Activated B cell treated with CpG ODN at 0.5 μM for 24 hours (primary cell): Measurements from ENCODE around the gene FABP3. TPM values are rescaled to one million over a fixed set of nuclear protein-coding genes. Genes with fewer than 3 reads are reported as not detected.

ENCODE experiments used
- ATAC-seq: fragments of 200-7000 bp; cut with Tn5 transposase; one replicate; pipeline ENCODE4 v1.10.0; 2021; ENCODE audit warnings: low read depth, mild to moderate bottlenecking, moderate library complexity
- CTCF ChIA-PET: fragments of 350-600 bp; sonication (Branson Sonifier 250); formaldehyde crosslinking; loops from one replicate; lab custom pipeline; 2021; ENCODE audit warnings: antibody characterized with exemption; lab: Charles Lee
- POLR2A ChIA-PET: fragments of 350-600 bp; sonication (Branson Sonifier 250); formaldehyde crosslinking; loops from one replicate; lab custom pipeline; 2021; ENCODE audit warnings: antibody characterized with exemption; lab: Charles Lee
- DNase-seq: peaks from one replicate; pipeline ENCODE4 v3.0.0; 2022
- H3K27ac Mint-ChIP-seq: one replicate; pipeline ENCODE4 v1.8.0; 2020; ENCODE audit warnings: mixed read lengths
- H3K27me3 Mint-ChIP-seq: one replicate; pipeline ENCODE4 v1.8.0; 2021; ENCODE audit warnings: mixed read lengths
- H3K36me3 Mint-ChIP-seq: one replicate; pipeline ENCODE4 v1.8.0; 2021; ENCODE audit warnings: low read depth, mixed read lengths
- H3K4me1 Mint-ChIP-seq: one replicate; pipeline ENCODE4 v1.8.0; 2021; ENCODE audit warnings: mixed read lengths
- H3K4me3 Mint-ChIP-seq: one replicate; pipeline ENCODE4 v1.8.0; 2020; ENCODE audit warnings: mild to moderate bottlenecking, mixed read lengths
- H3K9me3 Mint-ChIP-seq: one replicate; pipeline ENCODE4 v1.8.0; 2020; ENCODE audit warnings: mixed read lengths
- CTCF ChIP-seq: fragments of 200-600 bp; IDR thresholded peaks from one replicate; pipeline ENCODE4 v1.8.0; 2022; ENCODE audit warnings: antibody characterized with exemption, mild to moderate bottlenecking
- intact Hi-C: fragments of 100-400 bp; cut with micrococcal nuclease; formaldehyde crosslinking; loops from one replicate; pipeline ENCODE4 v1.15.1; 2024
- total RNA-seq: library from RNA; stranded (reverse); gene quantifications from 2 replicates; pipeline ENCODE4 v1.2.3, GENCODE V29; 2022

FABP3 gene
- total RNA-seq, 1 donor from 2014 or later: 0.49 TPM

- intact Hi-C loops: no loop called here
- peaks cover 20% of the 10 kb centered on the region for H3K27me3 Mint-ChIP-seq
- ChIA-PET CTCF (no interaction called here), POLR2A (no interaction called here)
- H3K9me3 Mint-ChIP-seq: no peaks in the 10 kb centered on the region
- no peaks in the 10 kb centered on the region for H3K36me3 Mint-ChIP-seq
- ATAC-seq: no peak
- no peak overlapping the region for H3K4me3 Mint-ChIP-seq
- TF ChIP-seq CTCF: no peak
- peaks cover 13% of the 10 kb centered on the region for H3K4me1 Mint-ChIP-seq
- DNase-seq: no peak
- H3K27ac Mint-ChIP-seq: no peak overlapping the region
Measured at GRCh38 chr1:31377364-31377863, 4.5 kb upstream of the FABP3 start.

- DNase-seq: no peak
- TF ChIP-seq CTCF: no peak
- Mint-ChIP-seq H3K27me3 (peaks cover 15% of the 10 kb centered on the region), H3K4me1 (peaks cover 15% of the 10 kb centered on the region), H3K9me3 (no peaks in the 10 kb centered on the region), H3K36me3 (no peaks in the 10 kb centered on the region), H3K4me3 (no peak overlapping the region), H3K27ac (no peak overlapping the region)
- POLR2A ChIA-PET: no interaction called here
- intact Hi-C loops: no loop called here
- CTCF ChIA-PET: no interaction called here
- no peak for ATAC-seq
Measured at GRCh38 chr1:31376375-31377134, 3.7 kb upstream of the FABP3 start.

GRCh38 chr1:31374511-31375196 lies 1.8 kb upstream of the FABP3 start:
- DNase-seq (no peak), ATAC-seq (no peak)
- H3K27ac Mint-ChIP-seq: no peak overlapping the region
- no peak for TF ChIP-seq CTCF
- no peak overlapping the region for H3K4me3 Mint-ChIP-seq
- ChIA-PET POLR2A (no interaction called here), CTCF (no interaction called here)
- intact Hi-C loops: no loop called here
- no peaks in the 10 kb centered on the region for H3K9me3 Mint-ChIP-seq
- peaks cover 15% of the 10 kb centered on the region for H3K4me1 Mint-ChIP-seq
- no peaks in the 10 kb centered on the region for H3K36me3 Mint-ChIP-seq
- H3K27me3 Mint-ChIP-seq: peaks cover 11% of the 10 kb centered on the region

GRCh38 chr1:31373897-31374486 lies 1.1 kb upstream of the FABP3 start:
- Mint-ChIP-seq H3K4me1 (peaks cover 15% of the 10 kb centered on the region), H3K4me3 (peak overlapping the region; percentile 76), H3K36me3 (no peaks in the 10 kb centered on the region), H3K27ac (no peak overlapping the region), H3K9me3 (no peaks in the 10 kb centered on the region), H3K27me3 (peaks cover 9% of the 10 kb centered on the region)
- CTCF ChIA-PET: interaction anchor here (1.4 kb wide), 1 partner anchor 20 kb away, joined by 3 read pairs; no protein-coding TSS in a partner anchor
- DNase-seq (no peak), ATAC-seq (no peak)
- no peak for TF ChIP-seq CTCF
- intact Hi-C loops: no loop called here
- POLR2A ChIA-PET: interaction anchor here (0.6 to 1.2 kb wide), 2 partner anchors 77 to 595 kb away, joined by 3 to 10 read pairs; partner anchors contain the start of genes SNRNP40 and ZCCHC17

- Mint-ChIP-seq H3K9me3 (no peaks in the 10 kb centered on the region), H3K4me1 (peaks cover 15% of the 10 kb centered on the region), H3K36me3 (no peaks in the 10 kb centered on the region), H3K27me3 (peaks cover 4% of the 10 kb centered on the region), H3K27ac (no peak overlapping the region), H3K4me3 (no peak overlapping the region)
- ATAC-seq (no peak), DNase-seq (no peak)
- ChIA-PET POLR2A (interaction anchor here (1.2 kb wide), 1 partner anchor 76 kb away, joined by 3 read pairs; the partner anchor contains the start of genes SNRNP40 and ZCCHC17), CTCF (interaction anchor here (1.4 kb wide), 1 partner anchor 21 kb away, joined by 3 read pairs; no protein-coding TSS in a partner anchor)
- intact Hi-C loops: no loop called here
- TF ChIP-seq CTCF: no peak
Measured at GRCh38 chr1:31372751-31373055, 173 bp downstream of the FABP3 start.
